Measurements from ENCODE around the gene TSN.

Gene TSN

GRCh38 chr2:121790276-121790956 lies 35.0 kb downstream of the TSN start:
- Histone ChIP-seq H3K27me3 (ENCODE audit: control insufficient read depth, insufficient read depth, low read length) (no peaks in the 10 kb centered on the region), H3K4me1 (ENCODE audit: control insufficient read depth, insufficient read depth, low read length) (peaks cover 6% of the 10 kb centered on the region), H3K9ac (ENCODE audit: low read length) (no peak overlapping the region), H3K36me3 (ENCODE audit: control insufficient read depth, insufficient read depth, low read length) (no peaks in the 10 kb centered on the region), H3K9me3 (ENCODE audit: control insufficient read depth, low read length) (no peaks in the 10 kb centered on the region), H3K4me3 (ENCODE audit: low read length) (no peak overlapping the region)

- no peaks in the 10 kb centered on the region for H3K27me3 ChIP-seq (ENCODE audit: control insufficient read depth, insufficient read depth, low read length)
- no peaks in the 10 kb centered on the region for H3K36me3 ChIP-seq (ENCODE audit: control insufficient read depth, insufficient read depth, low read length)
- no peak overlapping the region for H3K9ac ChIP-seq (ENCODE audit: low read length)
- H3K4me3 ChIP-seq (ENCODE audit: low read length): no peak overlapping the region
- no peaks in the 10 kb centered on the region for H3K9me3 ChIP-seq (ENCODE audit: control insufficient read depth, low read length)
- H3K4me1 ChIP-seq (ENCODE audit: control insufficient read depth, insufficient read depth, low read length): peaks cover 6% of the 10 kb centered on the region
These were observed 35.8 kb downstream of the TSN start for GRCh38 chr2:121791290-121791689.

- no peak overlapping the region for H3K9ac ChIP-seq (ENCODE audit: low read length)
- H3K4me1 ChIP-seq (ENCODE audit: control insufficient read depth, insufficient read depth, low read length): peaks cover 6% of the 10 kb centered on the region
- H3K36me3 ChIP-seq (ENCODE audit: control insufficient read depth, insufficient read depth, low read length): no peaks in the 10 kb centered on the region
- no peaks in the 10 kb centered on the region for H3K9me3 ChIP-seq (ENCODE audit: control insufficient read depth, low read length)
- H3K4me3 ChIP-seq (ENCODE audit: low read length): no peak overlapping the region
- no peaks in the 10 kb centered on the region for H3K27me3 ChIP-seq (ENCODE audit: control insufficient read depth, insufficient read depth, low read length)
These were observed 36.4 kb downstream of the TSN start for GRCh38 chr2:121791801-121792221.

- Histone ChIP-seq H3K4me1 (ENCODE audit: control insufficient read depth, insufficient read depth, low read length) (peaks cover 6% of the 10 kb centered on the region), H3K9ac (ENCODE audit: low read length) (no peak overlapping the region), H3K4me3 (ENCODE audit: low read length) (no peak overlapping the region), H3K27me3 (ENCODE audit: control insufficient read depth, insufficient read depth, low read length) (no peaks in the 10 kb centered on the region), H3K9me3 (ENCODE audit: control insufficient read depth, low read length) (no peaks in the 10 kb centered on the region), H3K36me3 (ENCODE audit: control insufficient read depth, insufficient read depth, low read length) (no peaks in the 10 kb centered on the region)
These were observed 38.4 kb downstream of the TSN start for GRCh38 chr2:121793816-121794215.

- no peak overlapping the region for H3K4me3 ChIP-seq (ENCODE audit: low read length)
- no peaks in the 10 kb centered on the region for H3K27me3 ChIP-seq (ENCODE audit: control insufficient read depth, insufficient read depth, low read length)
- H3K9me3 ChIP-seq (ENCODE audit: control insufficient read depth, low read length): no peaks in the 10 kb centered on the region
- no peaks in the 10 kb centered on the region for H3K36me3 ChIP-seq (ENCODE audit: control insufficient read depth, insufficient read depth, low read length)
- peaks cover 6% of the 10 kb centered on the region for H3K4me1 ChIP-seq (ENCODE audit: control insufficient read depth, insufficient read depth, low read length)
- H3K9ac ChIP-seq (ENCODE audit: low read length): no peak overlapping the region
These were observed 38.8 kb downstream of the TSN start for GRCh38 chr2:121794233-121794632.

GRCh38 chr2:121796239-121796638 lies 40.8 kb downstream of the TSN start:
- Histone ChIP-seq H3K9me3 (ENCODE audit: control insufficient read depth, low read length) (no peaks in the 10 kb centered on the region), H3K36me3 (ENCODE audit: control insufficient read depth, insufficient read depth, low read length) (no peaks in the 10 kb centered on the region), H3K27me3 (ENCODE audit: control insufficient read depth, insufficient read depth, low read length) (no peaks in the 10 kb centered on the region), H3K4me1 (ENCODE audit: control insufficient read depth, insufficient read depth, low read length) (no peaks in the 10 kb centered on the region), H3K9ac (ENCODE audit: low read length) (no peak overlapping the region), H3K4me3 (ENCODE audit: low read length) (no peak overlapping the region)

- no peaks in the 10 kb centered on the region for H3K4me1 ChIP-seq (ENCODE audit: control insufficient read depth, insufficient read depth, low read length)
- H3K9me3 ChIP-seq (ENCODE audit: control insufficient read depth, low read length): no peaks in the 10 kb centered on the region
- no peak overlapping the region for H3K9ac ChIP-seq (ENCODE audit: low read length)
- H3K4me3 ChIP-seq (ENCODE audit: low read length): no peak overlapping the region
- H3K36me3 ChIP-seq (ENCODE audit: control insufficient read depth, insufficient read depth, low read length): no peaks in the 10 kb centered on the region
- no peaks in the 10 kb centered on the region for H3K27me3 ChIP-seq (ENCODE audit: control insufficient read depth, insufficient read depth, low read length)
These were observed 43.2 kb downstream of the TSN start for GRCh38 chr2:121798617-121799016.

- H3K4me3 ChIP-seq (ENCODE audit: low read length): no peak overlapping the region
- H3K36me3 ChIP-seq (ENCODE audit: control insufficient read depth, insufficient read depth, low read length): no peaks in the 10 kb centered on the region
- H3K4me1 ChIP-seq (ENCODE audit: control insufficient read depth, insufficient read depth, low read length): no peaks in the 10 kb centered on the region
- no peaks in the 10 kb centered on the region for H3K9me3 ChIP-seq (ENCODE audit: control insufficient read depth, low read length)
- no peaks in the 10 kb centered on the region for H3K27me3 ChIP-seq (ENCODE audit: control insufficient read depth, insufficient read depth, low read length)
- H3K9ac ChIP-seq (ENCODE audit: low read length): no peak overlapping the region
These were observed 46.5 kb downstream of the TSN start for GRCh38 chr2:121801916-121802315.

- no peak overlapping the region for H3K9ac ChIP-seq (ENCODE audit: low read length)
- H3K27me3 ChIP-seq (ENCODE audit: control insufficient read depth, insufficient read depth, low read length): no peaks in the 10 kb centered on the region
- H3K4me3 ChIP-seq (ENCODE audit: low read length): no peak overlapping the region
- H3K4me1 ChIP-seq (ENCODE audit: control insufficient read depth, insufficient read depth, low read length): no peaks in the 10 kb centered on the region
- no peaks in the 10 kb centered on the region for H3K36me3 ChIP-seq (ENCODE audit: control insufficient read depth, insufficient read depth, low read length)
- H3K9me3 ChIP-seq (ENCODE audit: control insufficient read depth, low read length): no peaks in the 10 kb centered on the region
These were observed 48.1 kb downstream of the TSN start for GRCh38 chr2:121803503-121803902.

GRCh38 chr2:121804340-121804739 lies 48.9 kb downstream of the TSN start:
- H3K36me3 ChIP-seq (ENCODE audit: control insufficient read depth, insufficient read depth, low read length): no peaks in the 10 kb centered on the region
- H3K9me3 ChIP-seq (ENCODE audit: control insufficient read depth, low read length): no peaks in the 10 kb centered on the region
- H3K4me1 ChIP-seq (ENCODE audit: control insufficient read depth, insufficient read depth, low read length): no peaks in the 10 kb centered on the region
- no peak overlapping the region for H3K4me3 ChIP-seq (ENCODE audit: low read length)
- no peaks in the 10 kb centered on the region for H3K27me3 ChIP-seq (ENCODE audit: control insufficient read depth, insufficient read depth, low read length)
- H3K9ac ChIP-seq (ENCODE audit: low read length): no peak overlapping the region

GRCh38 chr2:121804997-121805765 lies 49.7 kb downstream of the TSN start:
- no peaks in the 10 kb centered on the region for H3K9me3 ChIP-seq (ENCODE audit: control insufficient read depth, low read length)
- H3K4me3 ChIP-seq (ENCODE audit: low read length): no peak overlapping the region
- H3K9ac ChIP-seq (ENCODE audit: low read length): no peak overlapping the region
- no peaks in the 10 kb centered on the region for H3K36me3 ChIP-seq (ENCODE audit: control insufficient read depth, insufficient read depth, low read length)
- H3K4me1 ChIP-seq (ENCODE audit: control insufficient read depth, insufficient read depth, low read length): no peaks in the 10 kb centered on the region
- no peaks in the 10 kb centered on the region for H3K27me3 ChIP-seq (ENCODE audit: control insufficient read depth, insufficient read depth, low read length)

- Histone ChIP-seq H3K27me3 (ENCODE audit: control insufficient read depth, insufficient read depth, low read length) (no peaks in the 10 kb centered on the region), H3K4me3 (ENCODE audit: low read length) (no peak overlapping the region), H3K4me1 (ENCODE audit: control insufficient read depth, insufficient read depth, low read length) (no peaks in the 10 kb centered on the region), H3K9me3 (ENCODE audit: control insufficient read depth, low read length) (no peaks in the 10 kb centered on the region), H3K9ac (ENCODE audit: low read length) (no peak overlapping the region), H3K36me3 (ENCODE audit: control insufficient read depth, insufficient read depth, low read length) (no peaks in the 10 kb centered on the region)
These were observed 50.3 kb downstream of the TSN start for GRCh38 chr2:121805766-121806143.

All from mucosa of stomach (tissue), 1 donor.